ENCODE results near the gene RGL4. TPM values are rescaled to one million over a fixed set of nuclear protein-coding genes. Genes with fewer than 3 reads are reported as not detected.

RGL4 gene
- total and polyA plus RNA-seq, 2 of the 13 experiments (the other 11 are each of a cell fraction or from before 2014, with no cell fraction given) = not detected

GRCh38 chr22:23744485-23744884, 53.7 kb downstream of the RGL4 start:
- Histone ChIP-seq H3K27ac (ENCODE audit: extremely low read length, insufficient read depth, low read length) (no peak overlapping the region), H3K4me1 (ENCODE audit: insufficient read depth, low read length) (peaks cover 1% of the 10 kb centered on the region), H4K20me1 (ENCODE audit: insufficient read depth, low read length) (no peaks in the 10 kb centered on the region), H3K4me2 (ENCODE audit: low read depth, low read length) (no peak overlapping the region), H3K36me3 (replicated peaks in 1 of 2; ENCODE audit: control insufficient read depth in 1 of 2, insufficient read depth in 2 of 2, low read length in 2 of 2) (peaks cover 11 to 28% of the 10 kb centered on the region in 2 experiments; a peak in 3 of 5 replicates), H2AFZ (ENCODE audit: low read length) (no peak overlapping the region), H3K9ac (ENCODE audit: insufficient read depth, low read depth, low read length) (no peak overlapping the region), H3K9me3 (ENCODE audit: low read length) (no peaks in the 10 kb centered on the region), H3K79me2 (ENCODE audit: insufficient read depth, low read length) (peaks cover 1% of the 10 kb centered on the region), H3K4me3 (replicated peaks in 1 of 3; ENCODE audit: insufficient read depth in 1 of 3, low read depth in 2 of 3, low read length in 3 of 3) (no peak overlapping the region), H3K27me3 (ENCODE audit: control insufficient read depth in 1 of 2, insufficient read depth in 2 of 2, low read length in 2 of 2) (no peaks in the 10 kb centered on the region)
- POLR2A ChIA-PET = no interaction called here
- no peak for FAIRE-seq
- ATAC-seq = no peak
- CTCF ChIA-PET (ENCODE audit: low intra/inter-chr PET ratio, low total read pairs) = no interaction called here
- DNase-seq (ENCODE audit: low spot score) = no peak
- TSS peak; percentile 28 for BruUV-seq (replicated peaks)
- no peak for TF ChIP-seq NBN (conservative IDR thresholded peaks at IDR 0.05)
- WGBS (ENCODE audit: low lambda C conversion rate) = 98% methylated on average over 7 of the region's 14 CpGs
- intact Hi-C loops (cut with micrococcal nuclease; ENCODE audit: unreplicated experiment) = no loop called here
- in situ Hi-C loops (cut with HindIII; ENCODE audit: extremely low pct_ligation_motif_present, low pct_unique_long_range_greater_than_20kb) = no loop called here

- Histone ChIP-seq H3K27ac (ENCODE audit: extremely low read length, insufficient read depth, low read length) (no peak overlapping the region), H3K4me1 (ENCODE audit: insufficient read depth, low read length) (peaks cover 10% of the 10 kb centered on the region), H4K20me1 (ENCODE audit: insufficient read depth, low read length) (no peaks in the 10 kb centered on the region), H3K27me3 (ENCODE audit: control insufficient read depth in 1 of 2, insufficient read depth in 2 of 2, low read length in 2 of 2) (no peaks in the 10 kb centered on the region), H3K4me2 (ENCODE audit: low read depth, low read length) (no peak overlapping the region), H3K36me3 (replicated peaks in 1 of 2; ENCODE audit: control insufficient read depth in 1 of 2, insufficient read depth in 2 of 2, low read length in 2 of 2) (peaks cover 11 to 28% of the 10 kb centered on the region in 2 experiments; a peak in 3 of 5 replicates), H3K9me3 (ENCODE audit: low read length) (no peaks in the 10 kb centered on the region), H3K9ac (ENCODE audit: insufficient read depth, low read depth, low read length) (no peak overlapping the region), H3K79me2 (ENCODE audit: insufficient read depth, low read length) (peaks cover 7% of the 10 kb centered on the region), H3K4me3 (replicated peaks in 1 of 3; ENCODE audit: insufficient read depth in 1 of 3, low read depth in 2 of 3, low read length in 3 of 3) (no peak overlapping the region), H2AFZ (ENCODE audit: low read length) (no peak overlapping the region)
- intact Hi-C loops (cut with micrococcal nuclease; ENCODE audit: unreplicated experiment) = no loop called here
- BruUV-seq (replicated peaks) = no TSS peak
- in situ Hi-C loops (cut with HindIII; ENCODE audit: extremely low pct_ligation_motif_present, low pct_unique_long_range_greater_than_20kb) = no loop called here
- 93% methylated on average over 6 of the region's 6 CpGs for WGBS (ENCODE audit: low lambda C conversion rate)
- ATAC-seq (no peak), DNase-seq (ENCODE audit: low spot score) (no peak), FAIRE-seq (no peak)
- ChIA-PET CTCF (ENCODE audit: low intra/inter-chr PET ratio, low total read pairs) (no interaction called here), POLR2A (interaction anchor here (0.7 kb wide), 1 partner anchor 78 kb away, joined by 3 read pairs; no protein-coding TSS in a partner anchor)
- TF ChIP-seq ZNF292 (CRISPR knock-in tag; IDR thresholded peaks at IDR 0.05; ENCODE audit: borderline replicate concordance, low read depth) (no peak), BHLHE40 (IDR thresholded peaks at IDR 0.05; ENCODE audit: low read length) (no peak), ARNT (IDR thresholded peaks at IDR 0.05) (no peak), TARDBP (CRISPR knock-in tag; IDR thresholded peaks at IDR 0.05) (no peak), ZNF567 (CRISPR knock-in tag; IDR thresholded peaks at IDR 0.05; ENCODE audit: borderline replicate concordance) (no peak), MTF2 (CRISPR knock-in tag; IDR thresholded peaks at IDR 0.05; ENCODE audit: borderline replicate concordance) (no peak), KDM6A (CRISPR knock-in tag; IDR thresholded peaks at IDR 0.05; ENCODE audit: low read depth) (no peak), NCOA2 (CRISPR knock-in tag; IDR thresholded peaks at IDR 0.05) (no peak), NKX3-1 (CRISPR knock-in tag; IDR thresholded peaks at IDR 0.05) (no peak), LBX2 (CRISPR knock-in tag; IDR thresholded peaks at IDR 0.05; ENCODE audit: borderline replicate concordance) (no peak), ZNF232 (CRISPR knock-in tag; IDR thresholded peaks at IDR 0.05; ENCODE audit: borderline replicate concordance) (no peak), PAF1 (CRISPR knock-in tag; IDR thresholded peaks at IDR 0.05) (no peak), MXI1 (IDR thresholded peaks at IDR 0.05; ENCODE audit: borderline replicate concordance, low read depth, low read length) (no peak), ATF1 (CRISPR knock-in tag; IDR thresholded peaks at IDR 0.05) (no peak)
Observed at GRCh38 chr22:23745791-23746190, 55.0 kb downstream of the RGL4 start.
